Sigmoid colon (tissue), 7 donors: ENCODE data around the gene EGF. TPM values are rescaled to one million over a fixed set of nuclear protein-coding genes. Genes with fewer than 3 reads are reported as not detected.

Source experiments
- DNase-seq: peaks from one replicate; pipeline ENCODE4 v3.0.0-alpha.2; 2019
- H3K27ac ChIP-seq, 4 donors: fragments of 200-600 bp; sonication (generic); one replicate each; pipeline ENCODE4 v1.5.1; 2016 to 2019; ENCODE audit warnings: mild to moderate bottlenecking in 1 of 4
- H3K27me3 ChIP-seq, 3 donors: fragments of 200-600 bp; sonication (generic); one replicate each; pipeline ENCODE4 v1.5.1; 2019; ENCODE audit warnings: mild to moderate bottlenecking in 1 of 3
- H3K36me3 ChIP-seq, 4 donors: fragments of 200-600 bp; sonication (generic); one replicate each; pipeline ENCODE4 v1.5.1; 2016 to 2019
- H3K4me1 ChIP-seq, 4 donors: fragments of 200-600 bp; sonication (generic); one replicate each; pipeline ENCODE4 v1.5.1; 2017 to 2019
- H3K4me3 ChIP-seq, 4 donors: fragments of 200-600 bp; sonication (generic); one replicate each; pipeline ENCODE4 v1.5.1; 2017 to 2019; ENCODE audit warnings: mild to moderate bottlenecking in 2 of 4, moderate library complexity in 1 of 4
- H3K9me3 ChIP-seq, 4 donors: fragments of 200-600 bp in 3 of 4; sonication (generic) in 3 of 4; one replicate each; pipeline versions ENCODE4 v1.5.1 to v1.6.1; 2013 to 2019
- EP300 ChIP-seq, 4 donors: sonication (generic); formaldehyde crosslinking; IDR thresholded peaks; one replicate each; pipeline ENCODE4 v1.6.1; 2017; ENCODE audit warnings: antibody characterized with exemption in 4 of 4
- WGBS, 2 donors: extraction: QIAGEN DNeasy Blood & Tissue Kit; methylation state at CpG; one replicate each; pipeline ENCODE4 v1.1.7; 2013; 5-methylcytosine and 5-hydroxymethylcytosine counted together
- intact Hi-C: fragments of 100-400 bp; cut with DNase I; formaldehyde crosslinking; loops from one replicate; pipeline ENCODE4 v1.15.1; 2023
- polyA plus RNA-seq, 3 donors: library from polyadenylated mRNA; stranded (reverse); fragments of 200-250 nt; gene quantifications; one replicate each; pipeline ENCODE4 v1.2.3, GENCODE V29; 2013
- small RNA-seq, 3 donors: library from RNA; depleted of rRNA; stranded (forward); fragments of <200 nt; gene quantifications; one replicate each; pipeline ENCODE3, GENCODE V24; 2016
- total RNA-seq, 4 donors: library from RNA; depleted of rRNA; stranded (reverse); fragments of >200 nt; gene quantifications; one replicate each; pipeline ENCODE4 v1.1.0, GENCODE V29; 2016
- donor health status: healthy with polysubstance abuse.
- donor health status: Bipolar disorder and iron deficiency.
- donor health status: healthy.

EGF gene
- total and polyA plus RNA-seq, 7 donors: 0.46 to 1.3 (median 0.70) TPM; not detected in 1

DNA sequence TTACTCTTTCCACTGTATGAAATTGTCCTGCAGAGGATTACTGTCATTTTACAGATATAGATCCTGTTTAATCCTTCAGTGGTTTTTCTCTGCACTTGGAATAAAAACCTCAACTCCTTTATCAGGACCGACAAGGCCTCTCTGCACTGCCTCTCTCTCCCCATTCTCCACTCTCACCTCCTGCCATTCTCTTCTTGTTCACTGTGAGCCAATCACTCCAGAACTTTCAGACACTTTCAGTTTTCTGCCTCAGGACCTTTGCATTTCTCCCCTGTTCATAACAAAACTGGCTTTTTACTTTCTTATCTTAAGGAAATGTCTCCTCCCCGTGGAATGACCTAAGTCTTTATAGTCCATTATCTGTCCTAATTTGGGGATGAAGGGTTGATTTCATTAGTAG lies 148.4 kb downstream of the EGF start:
- WGBS, 2 donors: 64 to 73% methylated on average over 2 of the region's 2 CpGs
- TF ChIP-seq EP300 (IDR thresholded peaks at IDR 0.05): no peak
- H3K27ac ChIP-seq: no peak overlapping the region
- H3K9me3 ChIP-seq: no peaks in the 10 kb centered on the region
- H3K27me3 ChIP-seq: no peaks in the 10 kb centered on the region
- no peaks in the 10 kb centered on the region for H3K4me1 ChIP-seq
- H3K4me3 ChIP-seq: no peak overlapping the region
- intact Hi-C loops: no loop called here
- no peak for DNase-seq
- H3K36me3 ChIP-seq: no peaks in the 10 kb centered on the region

Small RNAs within 50 kb of the gene (small RNA-seq; reads per million reads assigned to genes)
- 0 reads per million in 3 donors for gene RNU6-35P

Other genes starting within 250 kb of the EGF start
- gene CASP6, start 209.4 kb upstream of the EGF start, total RNA-seq: 10 to 100 TPM; 18.2 to 41.3 (median 26.8) TPM
- 100 to 1,000 TPM in 1 of 3 donors, 10 to 100 TPM in 2; 63.6 to 101 (median 87.1) TPM for gene CASP6, start 209.4 kb upstream of the EGF start, polyA plus RNA-seq
- 10 to 100 TPM; 18.0 to 27.7 (median 23.0) TPM for gene PLA2G12A, start 182.8 kb upstream of the EGF start, total RNA-seq
- gene PLA2G12A, start 182.8 kb upstream of the EGF start, polyA plus RNA-seq: 10 to 100 TPM in 1 of 3 donors, 1 to 10 TPM in 2; 6.6 to 94.8 (median 9.3) TPM
- 10 to 100 TPM in 2 of 4 donors, 1 to 10 TPM in 2; 4.3 to 14.4 (median 9.0) TPM for gene CFI, start 110.9 kb upstream of the EGF start, total RNA-seq
- gene CFI, start 110.9 kb upstream of the EGF start, polyA plus RNA-seq: 1 to 10 TPM; 1.2 to 8.7 (median 1.2) TPM
- 1 to 10 TPM; 4.4 to 8.6 (median 5.4) TPM for gene GAR1, start 97.1 kb upstream of the EGF start, total RNA-seq
- gene GAR1, start 97.1 kb upstream of the EGF start, polyA plus RNA-seq: 10 to 100 TPM; 21.3 to 37.4 (median 27.0) TPM
- not detected for gene RRH, start 84.9 kb upstream of the EGF start, total RNA-seq
- not detected for gene RRH, start 84.9 kb upstream of the EGF start, polyA plus RNA-seq
- gene LRIT3, start 64.8 kb upstream of the EGF start, total RNA-seq: under 1 TPM in 3 of 4 donors, not detected in 1; 0.28 to 0.41 (median 0.33) TPM
- under 1 TPM in 1 of 3 donors, not detected in 2; 0.10 TPM for gene LRIT3, start 64.8 kb upstream of the EGF start, polyA plus RNA-seq